Fibroblast of villous mesenchyme (primary cell): Measurements from ENCODE around the gene CORIN. TPM values are rescaled to one million over a fixed set of nuclear protein-coding genes. Genes with fewer than 3 reads are reported as not detected.

ENCODE experiments used
- DNase-seq: peaks from one replicate; pipeline ENCODE4 v3.0.0-alpha.2; 2010; ENCODE audit warnings: low read depth
- H3K4me3 ChIP-seq: 2 replicates; pipeline ENCODE4 v1.5.1; 2011; ENCODE audit warnings: low read depth, mild to moderate bottlenecking, low read length
- total RNA-seq: library from RNA; depleted of rRNA; stranded (reverse); fragments of >200 nt; gene quantifications from 2 replicates; pipeline ENCODE4 v1.2.3, GENCODE V29; 2012
- TF ChIP-seq, protein P1 (sequence below): IDR thresholded peaks from 2 replicates; pipeline ENCODE4 v1.5.1; 2012; ENCODE audit warnings: low read depth, mild to moderate bottlenecking, low read length; ENCODE audit not compliant: insufficient read depth

Gene CORIN
- total RNA-seq, 1 donor: 5.6 TPM

- TF ChIP-seq, protein P1, sequence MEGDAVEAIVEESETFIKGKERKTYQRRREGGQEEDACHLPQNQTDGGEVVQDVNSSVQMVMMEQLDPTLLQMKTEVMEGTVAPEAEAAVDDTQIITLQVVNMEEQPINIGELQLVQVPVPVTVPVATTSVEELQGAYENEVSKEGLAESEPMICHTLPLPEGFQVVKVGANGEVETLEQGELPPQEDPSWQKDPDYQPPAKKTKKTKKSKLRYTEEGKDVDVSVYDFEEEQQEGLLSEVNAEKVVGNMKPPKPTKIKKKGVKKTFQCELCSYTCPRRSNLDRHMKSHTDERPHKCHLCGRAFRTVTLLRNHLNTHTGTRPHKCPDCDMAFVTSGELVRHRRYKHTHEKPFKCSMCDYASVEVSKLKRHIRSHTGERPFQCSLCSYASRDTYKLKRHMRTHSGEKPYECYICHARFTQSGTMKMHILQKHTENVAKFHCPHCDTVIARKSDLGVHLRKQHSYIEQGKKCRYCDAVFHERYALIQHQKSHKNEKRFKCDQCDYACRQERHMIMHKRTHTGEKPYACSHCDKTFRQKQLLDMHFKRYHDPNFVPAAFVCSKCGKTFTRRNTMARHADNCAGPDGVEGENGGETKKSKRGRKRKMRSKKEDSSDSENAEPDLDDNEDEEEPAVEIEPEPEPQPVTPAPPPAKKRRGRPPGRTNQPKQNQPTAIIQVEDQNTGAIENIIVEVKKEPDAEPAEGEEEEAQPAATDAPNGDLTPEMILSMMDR: no peak
- no peak overlapping the region for H3K4me3 ChIP-seq
- no peak for DNase-seq
These were observed 85.7 kb downstream of the CORIN start for GRCh38 chr4:47752214-47752613.

DNA sequence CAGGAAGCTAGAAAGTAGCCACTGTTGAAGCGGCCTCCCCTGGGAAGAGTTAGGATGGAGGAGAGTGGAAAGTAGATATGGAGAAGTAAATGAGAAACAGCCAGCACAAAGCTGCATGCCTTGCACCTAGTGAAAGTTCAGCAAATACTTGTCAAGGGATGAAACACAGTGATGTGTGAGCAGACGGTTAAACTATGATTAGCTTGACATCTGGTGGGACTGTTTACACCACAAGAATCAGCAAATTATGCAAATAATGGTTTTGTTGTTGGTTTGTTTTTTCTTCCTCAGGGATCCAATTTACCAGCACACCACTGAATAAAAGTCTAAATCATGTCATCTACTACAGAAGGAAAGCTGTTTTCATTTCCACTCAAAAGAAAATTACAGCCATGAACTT lies 87.1 kb downstream of the CORIN start:
- TF ChIP-seq, protein P1: no peak
- peak; percentile 75 for DNase-seq

GRCh38 chr4:47749858-47750257 lies 88.0 kb downstream of the CORIN start:
- DNase-seq: no peak
- H3K4me3 ChIP-seq: no peak overlapping the region
- TF ChIP-seq, protein P1: no peak

More for the DNA sequence above, 87.1 kb downstream of the CORIN start:
- no peak overlapping the region for H3K4me3 ChIP-seq

- H3K4me3 ChIP-seq: no peak overlapping the region
- no peak for DNase-seq
- TF ChIP-seq, protein P1: no peak
These were observed 88.8 kb downstream of the CORIN start for GRCh38 chr4:47749060-47749459.

DNA sequence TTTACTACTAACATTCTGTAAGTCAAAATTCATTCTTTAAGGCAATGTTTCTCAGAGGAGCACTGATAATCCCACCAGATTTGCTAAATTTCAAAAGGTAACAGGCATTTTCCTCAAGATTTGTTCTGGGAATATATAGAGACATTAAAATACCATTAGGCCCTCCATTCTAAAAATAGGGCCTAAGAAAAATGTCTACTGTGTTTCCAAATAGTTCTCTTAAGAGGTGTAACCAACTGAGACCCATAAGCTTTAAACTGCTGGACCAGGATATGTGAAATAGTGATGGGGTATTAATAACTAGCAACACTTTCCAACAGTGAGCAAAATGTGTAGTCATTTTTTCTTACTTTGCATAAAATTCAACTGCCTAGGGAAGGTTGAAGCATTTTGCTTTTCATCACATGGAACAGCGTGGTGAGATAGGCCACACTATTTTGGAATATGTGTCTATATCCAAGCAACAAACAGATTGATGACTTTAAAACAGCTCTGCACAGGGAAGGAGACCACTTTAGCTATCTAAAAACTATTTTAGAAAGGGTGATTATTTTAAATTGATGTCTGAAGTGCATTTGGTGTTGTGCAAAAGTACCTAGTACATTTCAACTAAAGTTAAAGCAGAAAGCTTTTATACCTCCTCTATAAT lies 89.9 kb downstream of the CORIN start:
- H3K4me3 ChIP-seq: no peak overlapping the region
- TF ChIP-seq, protein P1: no peak
- no peak for DNase-seq

DNA sequence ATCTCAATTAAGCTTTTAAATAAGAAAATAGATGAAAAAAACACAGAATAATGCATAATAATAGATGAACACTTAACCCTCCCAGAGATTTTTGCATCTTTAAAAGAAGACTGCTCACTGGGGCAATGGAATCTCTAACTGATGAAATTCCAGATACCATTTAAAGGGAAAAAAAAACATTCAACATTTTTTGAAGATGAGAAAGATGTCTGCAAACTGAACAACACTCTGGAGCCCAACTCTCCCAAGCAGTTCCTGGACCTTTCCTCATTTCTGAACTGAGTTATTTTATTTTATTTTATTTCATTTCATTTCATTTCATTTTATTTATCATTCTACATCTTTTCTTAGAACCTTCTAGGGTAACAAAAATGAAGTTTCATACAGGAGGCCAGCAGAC lies 90.7 kb downstream of the CORIN start:
- no peak overlapping the region for H3K4me3 ChIP-seq
- peak; percentile 13 for DNase-seq
- TF ChIP-seq, protein P1: no peak

- DNase-seq: no peak
- TF ChIP-seq, protein P1: no peak
These were observed 91.7 kb downstream of the CORIN start for GRCh38 chr4:47746122-47746521.

More at GRCh38 chr4:47746122-47746521, 91.7 kb downstream of the CORIN start:
- H3K4me3 ChIP-seq: no peak overlapping the region
